ENCODE data around the gene CRYBA4.

CRYBA4 gene

GRCh38 chr22:26584010-26584409, 37.8 kb upstream of the CRYBA4 start:
- Histone ChIP-seq H3K9me2 (ENCODE audit: low read depth, low read length) (no peaks in the 10 kb centered on the region), H3K4me3 (ENCODE audit: low read depth, low read length, poor library complexity, severe bottlenecking) (no peak overlapping the region), H3K4me2 (ENCODE audit: low read length) (no peak overlapping the region), H3K79me2 (ENCODE audit: insufficient read depth, low read length) (peaks cover 42% of the 10 kb centered on the region), H3F3A (ENCODE audit: insufficient read depth, low read length) (no peaks in the 10 kb centered on the region), H2AFZ (ENCODE audit: low read length) (no peak overlapping the region), H3K4me1 (ENCODE audit: insufficient read depth, low read length, severe bottlenecking) (peaks cover 71% of the 10 kb centered on the region), H3K9me3 (ENCODE audit: low read length) (peaks cover 4% of the 10 kb centered on the region; the same call in 1 of the 2 replicates), H3K9ac (ENCODE audit: low read length) (no peak overlapping the region), H4K20me1 (ENCODE audit: insufficient read depth, low read length) (no peaks in the 10 kb centered on the region), H3K27me3 (ENCODE audit: insufficient read depth, low read length) (no peaks in the 10 kb centered on the region), H3K27ac (ENCODE audit: low read depth, low read length, poor library complexity, severe bottlenecking) (peak overlapping the region; percentile 14), H3K36me3 (ENCODE audit: insufficient read depth, low read length) (peaks cover 18% of the 10 kb centered on the region)
- TF ChIP-seq CTCF (IDR thresholded peaks at IDR 0.05; ENCODE audit: low read length) = no peak
- TF ChIP-seq EZH2 (IDR thresholded peaks at IDR 0.05; ENCODE audit: borderline replicate concordance, low read length) = no peak

DNA sequence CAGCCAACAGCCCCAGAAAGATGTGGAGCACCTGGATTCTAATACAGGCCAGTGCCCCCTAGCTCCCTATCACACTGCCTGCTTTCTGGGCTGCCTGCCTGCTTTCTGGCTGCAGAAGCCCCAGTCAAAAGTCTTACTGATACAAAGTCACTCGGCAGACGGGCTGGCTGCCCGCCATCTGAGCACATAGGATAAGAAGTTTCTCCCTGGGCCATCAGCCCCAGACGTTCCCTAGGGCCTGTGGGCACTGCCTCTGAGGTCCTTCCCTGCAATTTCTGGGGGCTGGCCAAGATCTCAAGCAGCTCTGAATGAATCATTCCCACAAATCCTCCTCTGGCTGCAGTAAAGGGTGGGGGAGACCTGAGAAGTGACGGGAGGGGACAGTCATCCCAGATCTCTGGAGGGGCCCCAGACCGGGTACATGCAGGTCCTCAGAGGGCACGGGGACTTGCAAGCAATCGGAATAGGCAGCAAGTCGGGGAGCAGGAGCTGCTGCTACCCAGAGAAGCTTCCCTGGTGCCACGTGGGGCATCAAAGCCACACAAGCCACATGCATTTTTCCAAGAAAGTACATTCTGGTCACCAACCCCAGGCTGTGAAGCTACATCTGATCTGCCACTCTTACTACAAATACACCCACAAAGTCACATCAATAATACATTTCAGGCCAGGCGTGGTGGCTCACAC, 36.5 kb upstream of the CRYBA4 start:
- H4K20me1 ChIP-seq (ENCODE audit: insufficient read depth, low read length) = no peaks in the 10 kb centered on the region
- H3K36me3 ChIP-seq (ENCODE audit: insufficient read depth, low read length) = peaks cover 18% of the 10 kb centered on the region
- H3K9ac ChIP-seq (ENCODE audit: low read length) = peak overlapping the region; percentile 49
- TF ChIP-seq CTCF (IDR thresholded peaks at IDR 0.05; ENCODE audit: low read length) (peak; percentile 21; the same call in 1 of the 2 replicates), EZH2 (IDR thresholded peaks at IDR 0.05; ENCODE audit: borderline replicate concordance, low read length) (no peak)
- H3K27ac ChIP-seq (ENCODE audit: low read depth, low read length, poor library complexity, severe bottlenecking) = peak overlapping the region; percentile 78
- peak overlapping the region; percentile 60 for H3K4me2 ChIP-seq (ENCODE audit: low read length)
- no peaks in the 10 kb centered on the region for H3K27me3 ChIP-seq (ENCODE audit: insufficient read depth, low read length)
- peaks cover 47% of the 10 kb centered on the region for H3K79me2 ChIP-seq (ENCODE audit: insufficient read depth, low read length)
- peaks cover 4% of the 10 kb centered on the region; the same call in 1 of the 2 replicates for H3K9me3 ChIP-seq (ENCODE audit: low read length)
- no peaks in the 10 kb centered on the region for H3K9me2 ChIP-seq (ENCODE audit: low read depth, low read length)
- peaks cover 61% of the 10 kb centered on the region for H3K4me1 ChIP-seq (ENCODE audit: insufficient read depth, low read length, severe bottlenecking)
- H3F3A ChIP-seq (ENCODE audit: insufficient read depth, low read length) = no peaks in the 10 kb centered on the region
- H3K4me3 ChIP-seq (ENCODE audit: low read depth, low read length, poor library complexity, severe bottlenecking) = peak overlapping the region; percentile 36
- H2AFZ ChIP-seq (ENCODE audit: low read length) = no peak overlapping the region

GRCh38 chr22:26586556-26587325, 35.0 kb upstream of the CRYBA4 start:
- no peaks in the 10 kb centered on the region for H4K20me1 ChIP-seq (ENCODE audit: insufficient read depth, low read length)
- no peak overlapping the region for H2AFZ ChIP-seq (ENCODE audit: low read length)
- peaks cover 4% of the 10 kb centered on the region; the same call in 1 of the 2 replicates for H3K9me3 ChIP-seq (ENCODE audit: low read length)
- no peak for TF ChIP-seq CTCF (IDR thresholded peaks at IDR 0.05; ENCODE audit: low read length)
- no peak for TF ChIP-seq EZH2 (IDR thresholded peaks at IDR 0.05; ENCODE audit: borderline replicate concordance, low read length)
- H3K27ac ChIP-seq (ENCODE audit: low read depth, low read length, poor library complexity, severe bottlenecking) = peak overlapping the region; percentile 70
- peak overlapping the region; percentile 65 for H3K4me2 ChIP-seq (ENCODE audit: low read length)
- H3K79me2 ChIP-seq (ENCODE audit: insufficient read depth, low read length) = peaks cover 41% of the 10 kb centered on the region
- H3K4me3 ChIP-seq (ENCODE audit: low read depth, low read length, poor library complexity, severe bottlenecking) = peak overlapping the region; percentile 48
- no peaks in the 10 kb centered on the region for H3F3A ChIP-seq (ENCODE audit: insufficient read depth, low read length)
- H3K4me1 ChIP-seq (ENCODE audit: insufficient read depth, low read length, severe bottlenecking) = peaks cover 58% of the 10 kb centered on the region
- H3K9ac ChIP-seq (ENCODE audit: low read length) = peak overlapping the region; percentile 44
- no peaks in the 10 kb centered on the region for H3K9me2 ChIP-seq (ENCODE audit: low read depth, low read length)
- H3K36me3 ChIP-seq (ENCODE audit: insufficient read depth, low read length) = peaks cover 18% of the 10 kb centered on the region
- no peaks in the 10 kb centered on the region for H3K27me3 ChIP-seq (ENCODE audit: insufficient read depth, low read length)
